Measurements from ENCODE around the gene NT5DC3. TPM values are rescaled to one million over a fixed set of nuclear protein-coding genes. Genes with fewer than 3 reads are reported as not detected.

NT5DC3 gene
- total RNA-seq, 2 donors from 2014 or later = 24.2 to 28.3 TPM

- 89 to 97% methylated on average over 1 of the region's 1 CpG for WGBS, 2 experiments (ENCODE audit: insufficient coverage in 1 of 2, insufficient read length in 1 of 2)
- Histone ChIP-seq H3K9ac (ENCODE audit: extremely low read depth, low read length, poor library complexity, severe bottlenecking) (no peak overlapping the region), H3K4me1 (ENCODE audit: control insufficient read depth, insufficient read depth, low read length) (no peaks in the 10 kb centered on the region), H3K9me3 (ENCODE audit: control insufficient read depth, low read length) (no peaks in the 10 kb centered on the region), H3K36me3 (ENCODE audit: control insufficient read depth, insufficient read depth, low read length) (peaks cover 6% of the 10 kb centered on the region), H3K4me3 (ENCODE audit: low read length) (no peak overlapping the region), H3K27ac (ENCODE audit: low read depth, low read length) (no peak overlapping the region), H3K27me3 (ENCODE audit: control insufficient read depth, insufficient read depth, low read length, poor library complexity, severe bottlenecking) (no peaks in the 10 kb centered on the region)
- DNase-seq = no peak
- Mint-ChIP-seq H3K4me1 (no peaks in the 10 kb centered on the region), H3K27ac (no peak overlapping the region), H3K27me3 (ENCODE audit: insufficient read depth) (no peaks in the 10 kb centered on the region), H3K9me3 (no peaks in the 10 kb centered on the region), H3K36me3 (ENCODE audit: low read depth) (peaks cover 10% of the 10 kb centered on the region), H3K4me3 (no peak overlapping the region)
- TF ChIP-seq CTCF (conservative IDR thresholded peaks at IDR 0.05) = no peak
Measured at GRCh38 chr12:103757248-103757647, 83.8 kb downstream of the NT5DC3 start.

- Mint-ChIP-seq H3K36me3 (ENCODE audit: low read depth) (peaks cover 10% of the 10 kb centered on the region), H3K27me3 (ENCODE audit: insufficient read depth) (no peaks in the 10 kb centered on the region), H3K4me1 (no peaks in the 10 kb centered on the region), H3K4me3 (no peak overlapping the region), H3K9me3 (no peaks in the 10 kb centered on the region), H3K27ac (no peak overlapping the region)
- Histone ChIP-seq H3K27me3 (ENCODE audit: control insufficient read depth, insufficient read depth, low read length, poor library complexity, severe bottlenecking) (no peaks in the 10 kb centered on the region), H3K36me3 (ENCODE audit: control insufficient read depth, insufficient read depth, low read length) (peaks cover 6% of the 10 kb centered on the region), H3K27ac (ENCODE audit: low read depth, low read length) (no peak overlapping the region), H3K9me3 (ENCODE audit: control insufficient read depth, low read length) (no peaks in the 10 kb centered on the region), H3K4me3 (ENCODE audit: low read length) (no peak overlapping the region), H3K9ac (ENCODE audit: extremely low read depth, low read length, poor library complexity, severe bottlenecking) (no peak overlapping the region), H3K4me1 (ENCODE audit: control insufficient read depth, insufficient read depth, low read length) (no peaks in the 10 kb centered on the region)
- WGBS, 2 experiments (ENCODE audit: insufficient coverage in 1 of 2, insufficient read length in 1 of 2) = 80 to 81% methylated on average over 5 of the region's 5 CpGs
- DNase-seq = no peak
- TF ChIP-seq CTCF (conservative IDR thresholded peaks at IDR 0.05) = no peak
Measured at GRCh38 chr12:103756443-103756842, 84.6 kb downstream of the NT5DC3 start.

- no peak overlapping the region for H3K27ac ChIP-seq (ENCODE audit: low read depth, low read length)
- H3K9me3 ChIP-seq (ENCODE audit: control insufficient read depth, low read length) = no peaks in the 10 kb centered on the region
- H3K4me3 ChIP-seq (ENCODE audit: low read length) = no peak overlapping the region
- no peaks in the 10 kb centered on the region for H3K4me1 ChIP-seq (ENCODE audit: control insufficient read depth, insufficient read depth, low read length)
- H3K9ac ChIP-seq (ENCODE audit: extremely low read depth, low read length, poor library complexity, severe bottlenecking) = no peak overlapping the region
- no peaks in the 10 kb centered on the region for H3K36me3 ChIP-seq (ENCODE audit: control insufficient read depth, insufficient read depth, low read length)
- Mint-ChIP-seq H3K36me3 (ENCODE audit: low read depth) (peaks cover 5% of the 10 kb centered on the region), H3K9me3 (no peaks in the 10 kb centered on the region), H3K4me3 (no peak overlapping the region), H3K4me1 (no peaks in the 10 kb centered on the region), H3K27me3 (ENCODE audit: insufficient read depth) (no peaks in the 10 kb centered on the region), H3K27ac (no peak overlapping the region)
- no peak for TF ChIP-seq CTCF (conservative IDR thresholded peaks at IDR 0.05)
- WGBS, 2 experiments (ENCODE audit: insufficient coverage in 1 of 2, insufficient read length in 1 of 2) = 50 to 65% methylated on average over 2 to 3 of the region's 3 CpGs
- H3K27me3 ChIP-seq (ENCODE audit: control insufficient read depth, insufficient read depth, low read length, poor library complexity, severe bottlenecking) = no peaks in the 10 kb centered on the region
- no peak for DNase-seq
Measured at GRCh38 chr12:103755425-103755824, 85.6 kb downstream of the NT5DC3 start.

Measured in endodermal cell (in vitro differentiated cells).